HCT116 (cell line): ENCODE data around the gene RMND5A. TPM values are rescaled to one million over a fixed set of nuclear protein-coding genes. Genes with fewer than 3 reads are reported as not detected.

Experiments
- ATAC-seq: fragments of 200-7000 bp; cut with Tn5 transposase; 2 replicates; pipeline ENCODE4 v1.9.1; 2020; ENCODE audit warnings: mild to moderate bottlenecking, moderate library complexity
- BruUV-seq: library from RNA; stranded (reverse); fragments of 400-500 nt; replicated peaks from 2 replicates; lab custom pipeline; 2021; lab: Mats Ljungman, UMichigan
- CTCF ChIA-PET: fragments of 300-600 bp; sonication (Branson Sonifier 250); formaldehyde crosslinking; loops from one replicate; lab custom pipeline; 2021; ENCODE audit warnings: antibody characterized with exemption; lab: Charles Lee
- POLR2A ChIA-PET: fragments of 300-600, 350-600 bp; sonication (Branson Sonifier 250); formaldehyde crosslinking; loops from one replicate; lab custom pipeline; 2021; ENCODE audit warnings: antibody characterized with exemption; lab: Charles Lee
- RAD21 ChIA-PET, 2 experiments: fragments of 300-600 bp; sonication (Branson Sonifier 250); formaldehyde crosslinking; loops; one replicate each; lab custom pipeline; 2023; ENCODE audit warnings: low total read pairs in 2 of 2; ENCODE audit not compliant: uncharacterized antibody in 2 of 2, unreplicated experiment in 2 of 2, low non-redundant PET in 1 of 2; lab: Charles Lee
- DNase-seq: peaks from one replicate; pipeline ENCODE4 v3.0.0-alpha.2; 2010; ENCODE audit warnings: low read depth, low spot score
- H2AFZ ChIP-seq: fragments of 200-600 bp; shearing (Covaris generic), sonication (generic); 2 replicates; pipeline ENCODE4 v1.6.1; 2017; ENCODE audit warnings: low read depth, mixed run types, mixed read lengths, antibody characterized with exemption, low read length; ENCODE audit not compliant: poor library complexity, severe bottlenecking
- H3K27ac ChIP-seq: 2 replicates; pipeline ENCODE4 v1.5.1; 2012; ENCODE audit warnings: low read depth, low read length
- H3K27me3 ChIP-seq: fragments of 200-600 bp; sonication (generic); 2 replicates; pipeline ENCODE4 v1.6.1; 2016; ENCODE audit warnings: mixed run types, low read length, mixed read lengths; ENCODE audit not compliant: insufficient read depth
- H3K36me3 ChIP-seq, 2 experiments: fragments of 200-500 bp in 1 of 2; fragments of 200-600 bp in 1 of 2; sonication (Bioruptor generic) in 1 of 2; sonication (generic) in 1 of 2; 2 replicates each; pipeline versions ENCODE4 v1.5.1 to v1.6.1; 2014 to 2016; ENCODE audit warnings: low read length in 2 of 2, inconsistent platforms in 1 of 2, mixed read lengths in 1 of 2, mixed run types in 1 of 2; ENCODE audit not compliant: insufficient read depth in 2 of 2, control insufficient read depth in 1 of 2
- H3K4me1 ChIP-seq, 2 experiments: fragments of 200-600 bp in 1 of 2; sonication (generic) in 1 of 2; 2 replicates each; pipeline versions ENCODE4 v1.5.1 to v1.6.1; 2012 to 2017; ENCODE audit warnings: low read length in 2 of 2, inconsistent platforms in 1 of 2, mild to moderate bottlenecking in 1 of 2, mixed read lengths in 1 of 2, mixed run types in 1 of 2, moderate library complexity in 1 of 2; ENCODE audit not compliant: insufficient read depth in 2 of 2, control insufficient read depth in 1 of 2
- H3K4me2 ChIP-seq: fragments of 200-600 bp; sonication (generic); 2 replicates; pipeline ENCODE4 v1.6.1; 2017; ENCODE audit warnings: mixed run types, low read length, mixed read lengths
- H3K4me3 ChIP-seq, 2 experiments: fragments of 200-600 bp in 1 of 2; sonication (generic) in 1 of 2; replicated peaks in 1 of 2; 2 replicates each; pipeline ENCODE4 v1.5.1; 2011 to 2016; ENCODE audit warnings: low read length in 2 of 2, control low read depth in 1 of 2, low read depth in 1 of 2, mild to moderate bottlenecking in 1 of 2, mixed read lengths in 1 of 2, mixed run types in 1 of 2
- H3K79me2 ChIP-seq: fragments of 200-600 bp; sonication (generic); 2 replicates; pipeline ENCODE4 v1.6.1; 2017; ENCODE audit warnings: mild to moderate bottlenecking, mixed run types, low read length, moderate library complexity, mixed read lengths; ENCODE audit not compliant: insufficient read depth
- H3K9ac ChIP-seq: fragments of 200-600 bp; sonication (generic); 2 replicates; pipeline ENCODE4 v1.6.1; 2016; ENCODE audit warnings: low read length, mixed read lengths
- H3K9me2 ChIP-seq: fragments of 200-600 bp; sonication (generic), shearing (Covaris generic); 2 replicates; pipeline ENCODE4 v1.6.1; 2017; ENCODE audit warnings: mixed run types, mild to moderate bottlenecking, moderate library complexity; ENCODE audit not compliant: insufficient read depth
- H3K9me3 ChIP-seq, 2 experiments: fragments of 200-500 bp in 1 of 2; fragments of 200-600 bp in 1 of 2; sonication (Bioruptor generic) in 1 of 2; sonication (generic) in 1 of 2; 2 replicates each; pipeline ENCODE4 v1.6.1; 2014 to 2017; ENCODE audit warnings: low read length in 2 of 2, mixed read lengths in 2 of 2, inconsistent platforms in 1 of 2, low read depth in 1 of 2, mild to moderate bottlenecking in 1 of 2, mixed run types in 1 of 2, moderate library complexity in 1 of 2; ENCODE audit not compliant: control insufficient read depth in 1 of 2, insufficient read depth in 1 of 2
- H4K20me1 ChIP-seq: fragments of 200-600 bp; sonication (generic), shearing (Covaris generic); 2 replicates; pipeline ENCODE4 v1.6.1; 2017; ENCODE audit warnings: mixed run types, mild to moderate bottlenecking, moderate library complexity; ENCODE audit not compliant: insufficient read depth
- CEBPB ChIP-seq: IDR thresholded peaks from 2 replicates; pipeline ENCODE4 v1.6.1; 2012; ENCODE audit warnings: low read depth
- EGR1 ChIP-seq: IDR thresholded peaks from 2 replicates; pipeline ENCODE4 v1.6.1; 2012; ENCODE audit warnings: low read depth
- ELF1 ChIP-seq: IDR thresholded peaks from 2 replicates; pipeline ENCODE4 v1.6.1; 2012; ENCODE audit warnings: low read depth, borderline replicate concordance
- EZH2phosphoT487 ChIP-seq: fragments of 200-600 bp; IDR thresholded peaks from 2 replicates; pipeline ENCODE4 v1.6.1; 2018; ENCODE audit warnings: antibody characterized with exemption, borderline replicate concordance
- JUND ChIP-seq: IDR thresholded peaks from 2 replicates; pipeline ENCODE4 v1.6.1; 2012
- POLR2A ChIP-seq: IDR thresholded peaks from 2 replicates; pipeline ENCODE4 v1.7.0; 2011; ENCODE audit warnings: borderline replicate concordance; ENCODE audit not compliant: insufficient read depth, insufficient read length; ENCODE audit errors: extremely low read depth
- ZFX ChIP-seq: fragments of 450-650 bp; IDR thresholded peaks from 2 replicates; pipeline ENCODE4 v1.6.1; 2017
- intact Hi-C: fragments of 100-400 bp; cut with micrococcal nuclease; formaldehyde crosslinking; loops from 2 replicates; pipeline ENCODE4 v1.10.0; 2022
- total RNA-seq: library from RNA; stranded (reverse); gene quantifications from one replicate; pipeline ENCODE4 v1.2.1, GENCODE V29; 2021; ENCODE audit not compliant: unreplicated experiment
- TF ChIP-seq, protein P1 (sequence below), 3 experiments: fragments of 200-600 bp in 1 of 3; sonication (generic) in 1 of 3; IDR thresholded peaks in 2 of 3; conservative IDR thresholded peaks in 1 of 3; 2 replicates each; pipeline ENCODE4 v1.5.1; 2012 to 2017; ENCODE audit warnings: low read depth in 2 of 3, low read length in 2 of 3, antibody characterized with exemption in 1 of 3, borderline replicate concordance in 1 of 3, control low read depth in 1 of 3, mild to moderate bottlenecking in 1 of 3, mixed read lengths in 1 of 3, mixed run types in 1 of 3, moderate library complexity in 1 of 3; ENCODE audit not compliant: insufficient read depth in 1 of 3
- TF ChIP-seq, protein P2 (sequence below): IDR thresholded peaks from 2 replicates; pipeline ENCODE4 v1.6.1; 2012; ENCODE audit warnings: low read depth

Gene RMND5A
- total RNA-seq, 1 experiment from 2014 or later: 32.4 TPM

DNA sequence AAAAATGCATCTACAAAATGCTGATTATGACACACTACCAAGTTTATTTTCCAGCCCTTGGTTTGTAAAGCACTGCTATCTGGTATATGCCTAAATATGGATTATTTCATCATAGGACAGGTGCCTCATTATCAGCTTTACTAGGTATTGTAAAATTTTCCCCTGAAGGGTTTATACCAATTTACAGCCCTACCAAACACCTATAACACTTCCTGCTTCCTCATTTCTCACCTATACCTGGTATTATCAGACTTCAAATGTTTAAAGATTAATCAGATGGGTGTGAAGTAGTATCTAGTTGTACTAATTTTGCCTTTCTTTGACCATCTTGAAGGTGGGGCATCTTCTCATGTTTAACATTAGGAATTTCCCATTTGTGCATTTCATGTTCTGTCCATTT is 26.8 kb downstream of the RMND5A start:
- ATAC-seq: no peak

More for the DNA sequence above, 26.8 kb downstream of the RMND5A start:
- H3K36me3 ChIP-seq: peaks cover 2 to 12% of the 10 kb centered on the region in 2 experiments; a peak in 3 of 4 replicates
- H4K20me1 ChIP-seq: no peaks in the 10 kb centered on the region; the same call in 1 of the 2 replicates
- peaks cover 80% of the 10 kb centered on the region for H3K79me2 ChIP-seq
- ChIA-PET RAD21 (no interaction called here), POLR2A (no interaction called here), CTCF (no interaction called here)
- intact Hi-C loops: no loop called here
- DNase-seq: no peak
- no peak for TF ChIP-seq EZH2phosphoT487
- no peak for TF ChIP-seq CEBPB
- TF ChIP-seq ELF1: no peak
- no peak for TF ChIP-seq EGR1
- no peak for TF ChIP-seq JUND
- TF ChIP-seq POLR2A: no peak
- TF ChIP-seq, protein P1, sequence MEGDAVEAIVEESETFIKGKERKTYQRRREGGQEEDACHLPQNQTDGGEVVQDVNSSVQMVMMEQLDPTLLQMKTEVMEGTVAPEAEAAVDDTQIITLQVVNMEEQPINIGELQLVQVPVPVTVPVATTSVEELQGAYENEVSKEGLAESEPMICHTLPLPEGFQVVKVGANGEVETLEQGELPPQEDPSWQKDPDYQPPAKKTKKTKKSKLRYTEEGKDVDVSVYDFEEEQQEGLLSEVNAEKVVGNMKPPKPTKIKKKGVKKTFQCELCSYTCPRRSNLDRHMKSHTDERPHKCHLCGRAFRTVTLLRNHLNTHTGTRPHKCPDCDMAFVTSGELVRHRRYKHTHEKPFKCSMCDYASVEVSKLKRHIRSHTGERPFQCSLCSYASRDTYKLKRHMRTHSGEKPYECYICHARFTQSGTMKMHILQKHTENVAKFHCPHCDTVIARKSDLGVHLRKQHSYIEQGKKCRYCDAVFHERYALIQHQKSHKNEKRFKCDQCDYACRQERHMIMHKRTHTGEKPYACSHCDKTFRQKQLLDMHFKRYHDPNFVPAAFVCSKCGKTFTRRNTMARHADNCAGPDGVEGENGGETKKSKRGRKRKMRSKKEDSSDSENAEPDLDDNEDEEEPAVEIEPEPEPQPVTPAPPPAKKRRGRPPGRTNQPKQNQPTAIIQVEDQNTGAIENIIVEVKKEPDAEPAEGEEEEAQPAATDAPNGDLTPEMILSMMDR (IDR thresholded peaks at IDR 0.05 in 2 of 3, conservative IDR thresholded peaks at IDR 0.05 in 1 of 3; ENCODE audit: borderline replicate concordance in 1 of 3, insufficient read depth in 1 of 3, low read depth in 2 of 3, low read length in 2 of 3): no peak
- TF ChIP-seq, protein P2, sequence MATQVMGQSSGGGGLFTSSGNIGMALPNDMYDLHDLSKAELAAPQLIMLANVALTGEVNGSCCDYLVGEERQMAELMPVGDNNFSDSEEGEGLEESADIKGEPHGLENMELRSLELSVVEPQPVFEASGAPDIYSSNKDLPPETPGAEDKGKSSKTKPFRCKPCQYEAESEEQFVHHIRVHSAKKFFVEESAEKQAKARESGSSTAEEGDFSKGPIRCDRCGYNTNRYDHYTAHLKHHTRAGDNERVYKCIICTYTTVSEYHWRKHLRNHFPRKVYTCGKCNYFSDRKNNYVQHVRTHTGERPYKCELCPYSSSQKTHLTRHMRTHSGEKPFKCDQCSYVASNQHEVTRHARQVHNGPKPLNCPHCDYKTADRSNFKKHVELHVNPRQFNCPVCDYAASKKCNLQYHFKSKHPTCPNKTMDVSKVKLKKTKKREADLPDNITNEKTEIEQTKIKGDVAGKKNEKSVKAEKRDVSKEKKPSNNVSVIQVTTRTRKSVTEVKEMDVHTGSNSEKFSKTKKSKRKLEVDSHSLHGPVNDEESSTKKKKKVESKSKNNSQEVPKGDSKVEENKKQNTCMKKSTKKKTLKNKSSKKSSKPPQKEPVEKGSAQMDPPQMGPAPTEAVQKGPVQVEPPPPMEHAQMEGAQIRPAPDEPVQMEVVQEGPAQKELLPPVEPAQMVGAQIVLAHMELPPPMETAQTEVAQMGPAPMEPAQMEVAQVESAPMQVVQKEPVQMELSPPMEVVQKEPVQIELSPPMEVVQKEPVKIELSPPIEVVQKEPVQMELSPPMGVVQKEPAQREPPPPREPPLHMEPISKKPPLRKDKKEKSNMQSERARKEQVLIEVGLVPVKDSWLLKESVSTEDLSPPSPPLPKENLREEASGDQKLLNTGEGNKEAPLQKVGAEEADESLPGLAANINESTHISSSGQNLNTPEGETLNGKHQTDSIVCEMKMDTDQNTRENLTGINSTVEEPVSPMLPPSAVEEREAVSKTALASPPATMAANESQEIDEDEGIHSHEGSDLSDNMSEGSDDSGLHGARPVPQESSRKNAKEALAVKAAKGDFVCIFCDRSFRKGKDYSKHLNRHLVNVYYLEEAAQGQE: no peak
- no peak for TF ChIP-seq ZFX
- TF ChIP-seq, all 23 proteins: peak for 0
- no peaks in the 10 kb centered on the region for H3K27me3 ChIP-seq
- H3K27ac ChIP-seq: no peak overlapping the region
- no peak overlapping the region for H3K4me3 ChIP-seq
- H3K9me2 ChIP-seq: no peaks in the 10 kb centered on the region
- no peaks in the 10 kb centered on the region for H3K4me1 ChIP-seq
- BruUV-seq: no TSS peak
- H2AFZ ChIP-seq: no peak overlapping the region
- H3K4me2 ChIP-seq: no peak overlapping the region
- H3K9ac ChIP-seq: no peak overlapping the region
- H3K9me3 ChIP-seq: peaks cover 9% of the 10 kb centered on the region in 2 experiments; a peak in 3 of 4 replicates
